NCI-H2107 treated with DMSO at 0.1 percent for 48 hours (cell line): ENCODE data around the gene GPRC5C.

Source experiments
- DNase-seq: peaks from one replicate; lab custom pipeline; 2025; ENCODE audit not compliant: unreplicated experiment; lab: John Stamatoyannopoulos, UW

Gene GPRC5C

DNA sequence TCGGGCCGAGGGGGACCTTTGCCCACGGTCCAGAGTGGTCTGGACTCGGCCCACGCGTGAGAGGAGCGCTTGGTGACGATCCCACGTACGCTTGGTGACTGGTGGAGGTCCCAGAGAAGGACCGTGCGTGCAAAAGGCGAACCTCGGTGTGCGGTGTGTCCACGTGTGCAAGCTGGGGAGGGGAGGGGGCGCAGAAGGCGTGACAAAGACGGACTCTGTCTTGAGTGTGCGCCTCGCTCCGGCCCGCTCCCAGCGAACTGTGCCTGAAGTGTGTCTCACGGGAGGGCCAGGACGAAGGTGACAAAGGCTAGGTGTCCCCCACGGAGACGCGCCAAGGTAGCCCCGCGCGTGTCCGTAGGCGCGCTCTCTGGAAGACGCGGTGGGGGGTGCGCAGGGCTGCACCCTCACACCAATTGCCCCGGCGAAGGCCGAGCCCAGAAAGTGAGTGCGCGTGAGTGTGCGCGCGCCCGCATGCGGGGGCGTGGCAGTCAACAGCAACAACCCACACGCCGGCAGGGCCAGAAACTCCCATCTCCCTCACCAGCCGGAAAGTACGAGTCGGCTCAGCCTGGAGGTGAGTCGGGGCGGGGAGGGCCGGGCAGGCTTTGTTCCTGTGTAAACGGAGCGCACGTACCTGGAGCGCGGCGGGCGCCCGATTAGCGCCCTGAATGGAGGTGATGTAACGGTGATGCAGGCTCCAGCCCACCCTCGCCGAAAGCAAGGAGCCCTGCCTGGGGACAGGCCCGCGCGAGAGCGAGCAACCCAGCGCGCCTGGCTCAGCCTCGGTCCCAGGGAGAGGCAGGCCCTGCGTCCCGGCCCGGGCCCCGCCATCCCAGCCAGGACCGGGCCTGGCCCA is at the start of gene GPRC5C:
Gene GPRC5C (plus strand): TSS at position 521 of the 856 bp plus-strand sequence. CDS start 7,689 bp downstream, outside the sequence.
- DNase-seq = peak; percentile 73

DNA sequence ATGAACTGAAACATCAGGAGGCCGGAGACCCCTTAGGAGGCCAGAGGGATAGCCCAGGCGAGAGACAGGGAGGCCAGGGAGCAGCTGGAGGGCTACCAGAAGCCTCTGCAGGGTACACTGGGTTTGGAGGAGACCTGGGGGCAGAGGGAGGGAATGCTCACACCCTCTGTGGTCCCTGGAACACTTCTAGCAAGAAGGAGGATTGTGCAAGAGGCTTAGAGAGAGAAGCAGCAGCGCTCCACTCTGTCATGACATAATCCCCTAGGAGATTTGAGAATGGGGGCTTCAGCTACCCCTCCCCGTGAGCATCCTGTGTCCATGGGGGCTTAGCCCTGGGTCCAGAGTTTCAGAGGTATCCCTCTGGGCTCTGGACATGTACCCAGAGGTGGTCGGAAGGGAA is 48.7 kb upstream of the GPRC5C start:
- DNase-seq = no peak

DNA sequence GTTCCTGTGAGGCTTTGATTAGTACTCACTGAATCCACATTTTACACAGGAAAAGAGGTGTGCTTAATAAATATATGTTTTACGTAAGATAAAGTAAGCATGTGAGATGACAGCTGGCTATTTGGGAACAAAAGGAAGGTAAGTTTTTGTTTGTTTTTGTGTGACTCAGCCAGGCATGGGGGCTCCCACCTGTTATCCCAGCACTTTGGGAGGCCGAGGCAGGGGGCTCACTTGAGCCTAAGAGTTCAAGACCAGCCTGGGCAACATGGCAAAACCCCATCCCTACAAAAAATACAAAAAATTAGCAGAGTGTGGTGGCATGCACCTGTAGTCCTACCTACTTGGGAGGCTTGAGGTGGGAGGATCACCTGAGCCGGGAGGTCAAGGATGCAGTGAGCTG is 46.7 kb upstream of the GPRC5C start:
- DNase-seq = no peak

GRCh38 chr17:74386386-74386785 is 45.5 kb upstream of the GPRC5C start:
- DNase-seq = no peak

GRCh38 chr17:74387365-74388218 is 44.3 kb upstream of the GPRC5C start:
- DNase-seq = no peak

GRCh38 chr17:74389084-74389753 is 42.7 kb upstream of the GPRC5C start:
- DNase-seq = no peak

- no peak for DNase-seq
These were observed 41.8 kb upstream of the GPRC5C start for GRCh38 chr17:74389937-74390679.

- DNase-seq = no peak
These were observed 40.9 kb upstream of the GPRC5C start for GRCh38 chr17:74390680-74391653.

DNA sequence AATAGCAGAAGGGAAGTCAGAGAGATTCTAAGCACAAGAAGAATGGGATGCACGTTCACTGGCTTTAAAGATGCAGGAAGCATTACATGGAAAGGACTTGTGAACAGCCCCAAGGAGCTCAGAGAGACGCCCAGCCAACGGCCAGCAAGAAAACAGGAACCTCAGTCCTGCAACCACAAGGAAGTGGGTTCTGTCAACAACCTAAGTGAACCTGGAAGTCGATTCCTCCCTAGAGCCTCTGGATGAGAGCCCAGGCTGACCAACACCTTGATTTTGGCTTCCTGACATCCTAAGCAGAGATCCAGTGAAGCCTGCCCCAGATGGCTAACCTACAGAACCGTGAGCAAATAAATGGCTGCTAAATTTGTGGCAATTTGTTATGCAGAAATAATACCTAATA is 40.1 kb upstream of the GPRC5C start:
- DNase-seq = no peak

DNA sequence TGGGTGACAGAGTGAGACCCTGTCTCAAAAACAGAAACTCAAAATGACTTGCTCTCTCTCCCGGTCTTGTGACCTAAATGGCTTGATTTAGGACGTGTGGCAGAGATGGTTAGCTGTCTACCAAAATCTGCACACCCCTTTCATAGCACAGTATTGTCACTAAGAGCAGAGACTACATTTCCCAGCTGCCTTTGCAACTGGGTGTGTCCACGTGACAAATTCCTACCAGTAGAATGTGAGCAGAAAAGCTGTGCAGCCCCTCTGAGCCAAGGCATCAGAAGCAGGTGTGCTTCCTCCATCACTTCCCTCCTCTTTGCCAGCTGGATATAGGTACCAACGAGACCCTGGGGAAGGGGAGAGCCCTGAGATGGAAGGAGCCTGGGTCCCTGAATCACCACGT is 39.0 kb upstream of the GPRC5C start:
- no peak for DNase-seq

DNA sequence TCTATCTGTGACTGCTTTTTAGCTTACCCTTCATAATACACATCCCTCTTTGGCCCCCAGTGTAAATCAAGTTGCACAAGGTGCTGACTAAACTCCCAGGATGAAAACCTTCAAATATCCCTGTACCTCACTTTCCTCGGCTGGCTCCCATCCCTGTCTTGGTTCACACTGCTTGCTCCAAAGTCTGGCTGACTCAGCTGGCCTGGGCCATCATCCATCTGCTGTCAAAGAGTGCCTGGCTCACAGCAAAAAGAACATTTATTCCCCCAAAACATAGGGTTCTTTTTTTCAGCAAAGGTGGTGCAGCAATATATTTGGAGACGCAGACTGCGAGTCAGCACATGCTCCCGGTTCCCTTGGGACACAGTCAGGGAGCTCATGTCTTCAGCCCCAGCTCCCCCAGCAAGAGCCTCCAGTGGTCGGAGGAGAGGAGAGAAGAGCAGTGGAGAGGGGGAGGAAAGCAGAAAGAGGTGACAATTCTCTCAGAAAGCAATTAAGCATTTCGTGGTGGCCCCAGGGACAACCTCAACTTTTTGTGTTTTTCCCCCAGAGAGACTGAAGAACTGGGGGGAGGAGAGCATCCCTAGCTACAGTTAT is 38.4 kb upstream of the GPRC5C start:
- DNase-seq = no peak

- DNase-seq = no peak
These were observed 37.5 kb upstream of the GPRC5C start for GRCh38 chr17:74394275-74394950.

DNA sequence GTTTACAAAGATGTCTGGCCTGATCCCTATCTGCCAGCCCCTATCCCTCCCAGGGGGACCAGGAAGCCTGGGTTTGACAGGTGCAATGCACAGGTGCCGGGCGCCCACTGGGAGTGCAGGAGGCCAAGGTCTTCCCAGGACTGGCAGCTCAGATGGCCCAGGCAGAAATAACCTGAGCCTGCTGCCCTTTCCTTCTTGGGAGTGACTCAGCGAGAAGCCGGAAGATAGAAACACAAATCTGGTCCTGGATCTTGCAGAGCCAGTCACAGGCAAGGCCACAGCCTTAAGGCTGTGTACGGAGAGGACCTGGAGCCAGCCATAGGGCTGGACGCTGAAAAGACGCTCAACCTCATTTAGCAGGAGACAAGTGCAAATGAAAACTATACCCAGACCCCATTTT is 36.9 kb upstream of the GPRC5C start:
- DNase-seq = no peak

GRCh38 chr17:74396567-74396966 is 35.3 kb upstream of the GPRC5C start:
- DNase-seq = no peak

GRCh38 chr17:74402048-74402447 is 29.8 kb upstream of the GPRC5C start:
- DNase-seq = no peak

GRCh38 chr17:74403512-74404137 is 28.3 kb upstream of the GPRC5C start:
- DNase-seq = no peak

- DNase-seq = no peak
These were observed 27.7 kb upstream of the GPRC5C start for GRCh38 chr17:74404218-74404617.

DNA sequence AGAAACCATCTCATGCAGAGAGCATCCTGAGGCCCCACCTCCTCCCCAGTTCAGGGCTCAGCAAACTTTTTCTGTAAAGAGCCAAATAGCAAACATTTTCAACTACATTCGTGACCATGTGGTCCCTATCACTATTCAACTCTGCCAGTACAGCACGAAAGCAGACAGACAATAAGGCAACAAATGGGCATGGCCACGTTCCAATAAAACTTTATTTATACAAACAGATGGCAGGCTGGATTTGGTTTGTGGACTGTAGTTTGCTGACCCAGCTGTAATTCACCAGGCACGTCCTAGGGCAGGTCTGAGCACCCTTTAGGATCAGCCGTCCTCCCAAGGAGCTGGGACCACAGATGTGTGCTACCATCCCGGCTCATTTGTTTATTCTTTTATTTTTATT is 27.1 kb upstream of the GPRC5C start:
- no peak for DNase-seq
